ENCODE results near the gene CLIC4. TPM values are rescaled to one million over a fixed set of nuclear protein-coding genes. Genes with fewer than 3 reads are reported as not detected.

The CLIC4 gene
- total and polyA plus RNA-seq, 4 donors, result 15.0 to 40.7 (median 28.4) TPM

GRCh38 chr1:24715658-24716057 lies 29.6 kb upstream of the CLIC4 start:
- Histone ChIP-seq H3K4me1 (ENCODE audit: control insufficient read depth in 4 of 4, insufficient read depth in 4 of 4, low read length in 3 of 4) (peaks cover 7 to 25% (median 20%) of the 10 kb centered on the region in 4 donors), H3K9ac (ENCODE audit: low read depth in 1 of 2, low read length in 2 of 2) (no peak overlapping the region), H3K4me3 (ENCODE audit: low read depth in 1 of 3, low read length in 3 of 3) (no peak overlapping the region), H3K36me3 (ENCODE audit: control insufficient read depth in 4 of 4, insufficient read depth in 3 of 4, low read depth in 1 of 4, low read length in 3 of 4) (no peaks in the 10 kb centered on the region), H3K27me3 (ENCODE audit: control insufficient read depth in 4 of 4, insufficient read depth in 4 of 4, low read length in 3 of 4) (no peaks in the 10 kb centered on the region), H3K9me3 (ENCODE audit: control insufficient read depth in 4 of 4, low read length in 3 of 4) (no peaks in the 10 kb centered on the region), H3K27ac (ENCODE audit: low read depth in 1 of 2, low read length in 2 of 2) (no peak overlapping the region)
- 96% methylated on average over 7 of the region's 7 CpGs for WGBS
- no peak for TF ChIP-seq RXRA (IDR thresholded peaks at IDR 0.05)
- no peak for DNase-seq (ENCODE audit: low spot score)

GRCh38 chr1:24717887-24718650 lies 27.2 kb upstream of the CLIC4 start:
- H3K9ac ChIP-seq (ENCODE audit: low read depth in 1 of 2, low read length in 2 of 2), result peak overlapping the region in 1 of 2 donors; percentile 19
- peaks cover 7 to 25% (median 20%) of the 10 kb centered on the region in 4 donors for H3K4me1 ChIP-seq (ENCODE audit: control insufficient read depth in 4 of 4, insufficient read depth in 4 of 4, low read length in 3 of 4)
- H3K27ac ChIP-seq (ENCODE audit: low read depth in 1 of 2, low read length in 2 of 2), result peak overlapping the region; percentile 62 to 82
- 35% methylated on average over 8 of the region's 8 CpGs for WGBS
- no peak for DNase-seq (ENCODE audit: low spot score)
- H3K27me3 ChIP-seq (ENCODE audit: control insufficient read depth in 4 of 4, insufficient read depth in 4 of 4, low read length in 3 of 4), result no peaks in the 10 kb centered on the region
- H3K4me3 ChIP-seq (ENCODE audit: low read depth in 1 of 3, low read length in 3 of 3), result peak overlapping the region; percentile 5 to 55 (median 14)
- TF ChIP-seq HNF4G (IDR thresholded peaks at IDR 0.05) (peak; percentile 21), ATF3 (IDR thresholded peaks at IDR 0.05) (no peak), CTCF (IDR thresholded peaks at IDR 0.05; ENCODE audit: low read depth, low read length, missing input control) (no peak), TAF1 (conservative IDR thresholded peaks at IDR 0.05) (no peak), REST (IDR thresholded peaks at IDR 0.05) (no peak), FOXA2 (IDR thresholded peaks at IDR 0.05) (no peak), RAD21 (IDR thresholded peaks at IDR 0.05) (no peak), HNF4A (conservative IDR thresholded peaks at IDR 0.05) (peak; percentile 47 to 76), MAX (IDR thresholded peaks at IDR 0.05) (peak; percentile 60), YY1 (IDR thresholded peaks at IDR 0.05) (peak; percentile 49), EGR1 (IDR thresholded peaks at IDR 0.05; ENCODE audit: low read depth in 2 of 2) (no peak), GABPA (IDR thresholded peaks at IDR 0.05 in 1 of 2, conservative IDR thresholded peaks at IDR 0.05 in 1 of 2) (no peak), SP1 (IDR thresholded peaks at IDR 0.05) (peak; percentile 71), RXRA (IDR thresholded peaks at IDR 0.05) (peak; percentile 19 to 60), JUND (IDR thresholded peaks at IDR 0.05) (no peak), NR2F2 (IDR thresholded peaks at IDR 0.05) (no peak), FOXA1 (IDR thresholded peaks at IDR 0.05) (no peak), ZBTB33 (IDR thresholded peaks at IDR 0.05) (peak; percentile 30)
- H3K36me3 ChIP-seq (ENCODE audit: control insufficient read depth in 4 of 4, insufficient read depth in 3 of 4, low read depth in 1 of 4, low read length in 3 of 4), result no peaks in the 10 kb centered on the region
- no peaks in the 10 kb centered on the region for H3K9me3 ChIP-seq (ENCODE audit: control insufficient read depth in 4 of 4, low read length in 3 of 4)
